ENCODE measurements around the gene WDR33.

WDR33 gene

DNA sequence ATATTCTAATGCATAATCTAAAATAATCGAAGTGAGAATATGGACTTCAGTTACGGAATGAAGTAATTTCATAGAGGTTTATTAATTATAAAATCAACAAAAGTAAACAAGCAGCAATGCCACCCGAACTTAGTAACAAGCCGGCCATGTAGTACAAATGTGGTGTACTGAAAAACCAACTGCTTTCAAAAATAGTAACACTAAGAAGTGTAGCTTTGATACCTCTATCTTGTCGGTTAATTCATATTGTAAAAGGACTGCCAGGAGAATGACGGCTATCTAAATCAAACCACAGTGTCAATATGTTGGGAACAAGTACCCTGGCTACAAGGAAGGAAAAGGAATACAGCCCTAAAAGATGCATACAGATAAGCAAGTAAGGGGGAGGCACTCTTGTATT, 48.5 kb downstream of the WDR33 start:
- no peak for DNase-seq

- DNase-seq = no peak
Observed at GRCh38 chr2:127759931-127760330, 51.0 kb downstream of the WDR33 start.

GRCh38 chr2:127754186-127754585, 56.8 kb downstream of the WDR33 start:
- DNase-seq = no peak

DNA sequence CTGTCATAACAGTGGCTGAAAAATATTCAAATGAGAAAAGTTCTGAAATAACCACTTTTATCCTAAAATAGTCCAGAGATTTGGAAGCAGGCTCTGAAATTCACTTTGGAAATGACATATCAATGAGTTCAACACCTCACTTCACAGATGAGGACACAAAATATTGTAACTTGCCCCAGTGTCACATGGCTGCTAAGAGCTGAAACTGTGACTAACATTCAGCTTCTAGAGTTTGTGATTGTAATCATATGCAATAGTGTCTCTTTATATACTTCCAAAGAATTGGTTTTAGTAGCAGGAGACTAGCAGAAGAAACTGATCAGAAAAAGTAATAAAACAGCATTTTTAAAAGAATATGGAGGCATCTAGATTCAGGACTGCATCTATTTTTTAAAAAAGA, 57.6 kb downstream of the WDR33 start:
- no peak for DNase-seq

DNA sequence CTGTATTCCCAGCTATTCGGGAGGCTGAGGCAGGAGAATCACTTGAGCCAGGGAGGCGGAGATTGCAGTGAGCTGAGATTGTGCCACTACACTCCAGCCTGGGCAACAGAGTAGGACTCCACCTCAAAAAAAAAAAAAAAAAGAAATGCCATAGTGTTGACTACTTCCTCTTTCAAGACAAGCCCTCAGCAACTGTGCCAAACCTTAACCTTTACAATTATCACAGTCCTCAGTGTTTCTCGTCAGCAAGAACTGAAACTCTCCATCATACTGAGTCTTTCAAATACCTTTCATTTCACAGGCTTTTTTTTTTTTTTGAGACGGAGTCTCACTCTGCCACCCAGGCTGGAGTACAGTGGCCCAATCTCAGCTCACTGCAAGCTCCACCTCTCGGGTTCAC, 61.4 kb downstream of the WDR33 start:
- peak; percentile 57 for DNase-seq

DNA sequence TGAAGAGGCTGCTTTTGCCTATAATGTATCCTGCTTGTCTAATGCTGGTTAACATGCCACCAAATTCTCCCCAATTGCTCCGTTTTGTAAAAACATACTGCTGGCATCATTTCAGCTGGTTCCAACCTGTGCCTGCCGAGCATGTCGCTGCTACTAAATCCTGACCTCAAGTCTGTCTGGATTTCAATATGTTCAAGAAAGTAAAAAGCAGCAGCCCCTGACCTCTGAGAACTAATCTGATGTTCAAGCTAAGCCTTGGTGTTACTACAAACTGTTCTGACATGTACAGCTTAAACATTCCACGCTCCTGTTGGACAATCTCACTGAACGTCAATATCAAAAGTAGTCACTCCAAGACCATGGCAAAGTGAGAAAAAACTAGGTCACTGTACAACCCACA, 63.4 kb downstream of the WDR33 start:
- DNase-seq = no peak

- DNase-seq = no peak
Observed at GRCh38 chr2:127743477-127744026, 67.4 kb downstream of the WDR33 start.

DNA sequence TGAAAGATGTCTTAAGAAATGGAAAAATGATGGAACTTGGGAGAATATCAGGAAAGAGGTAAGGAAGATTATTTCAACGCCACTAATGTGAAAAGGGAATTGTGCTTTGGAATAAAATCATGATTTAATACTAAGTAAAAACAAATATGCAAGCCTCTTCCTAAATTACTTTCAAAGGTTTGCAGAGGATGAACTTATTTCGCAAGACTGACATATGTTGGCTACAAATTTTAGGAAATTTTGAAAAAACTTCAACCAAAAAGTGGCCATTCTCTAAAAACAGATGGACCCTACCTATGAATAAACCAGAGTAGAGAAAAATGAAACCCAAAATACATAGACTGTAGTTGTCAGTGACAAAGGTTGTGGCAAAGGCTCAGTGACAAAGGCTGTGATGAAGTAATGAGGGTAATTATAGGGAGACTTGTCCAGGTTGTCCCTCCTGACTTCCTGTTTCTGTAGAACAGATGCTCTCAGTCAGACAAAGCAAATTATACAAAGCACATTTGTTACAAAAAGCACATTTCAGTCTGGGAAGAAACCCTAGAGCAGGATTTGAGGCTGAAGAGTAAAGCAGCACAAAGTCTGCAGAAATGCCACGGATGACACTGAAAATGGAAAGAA, 70.2 kb downstream of the WDR33 start:
- no peak for DNase-seq

GRCh38 chr2:127739800-127740199, 71.2 kb downstream of the WDR33 start:
- DNase-seq = no peak

DNA sequence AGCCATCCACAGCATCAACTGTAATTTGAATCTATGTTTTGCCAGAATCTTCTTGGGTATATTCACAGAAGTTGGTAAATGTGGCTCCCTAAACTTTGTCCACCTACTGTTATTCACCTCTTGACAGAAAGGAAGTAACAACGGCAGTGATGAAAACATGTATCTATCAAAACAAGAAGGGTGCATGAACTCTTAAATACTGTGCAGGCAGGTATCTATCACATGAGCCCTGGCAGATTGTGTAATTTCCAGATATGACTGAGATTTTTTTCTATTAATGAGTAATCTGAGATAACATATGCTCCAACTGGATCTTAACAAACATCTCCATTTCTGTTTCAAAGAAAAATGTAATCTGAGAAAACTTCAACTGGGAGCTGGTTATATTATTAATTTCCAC, 73.1 kb downstream of the WDR33 start:
- no peak for DNase-seq

DNA sequence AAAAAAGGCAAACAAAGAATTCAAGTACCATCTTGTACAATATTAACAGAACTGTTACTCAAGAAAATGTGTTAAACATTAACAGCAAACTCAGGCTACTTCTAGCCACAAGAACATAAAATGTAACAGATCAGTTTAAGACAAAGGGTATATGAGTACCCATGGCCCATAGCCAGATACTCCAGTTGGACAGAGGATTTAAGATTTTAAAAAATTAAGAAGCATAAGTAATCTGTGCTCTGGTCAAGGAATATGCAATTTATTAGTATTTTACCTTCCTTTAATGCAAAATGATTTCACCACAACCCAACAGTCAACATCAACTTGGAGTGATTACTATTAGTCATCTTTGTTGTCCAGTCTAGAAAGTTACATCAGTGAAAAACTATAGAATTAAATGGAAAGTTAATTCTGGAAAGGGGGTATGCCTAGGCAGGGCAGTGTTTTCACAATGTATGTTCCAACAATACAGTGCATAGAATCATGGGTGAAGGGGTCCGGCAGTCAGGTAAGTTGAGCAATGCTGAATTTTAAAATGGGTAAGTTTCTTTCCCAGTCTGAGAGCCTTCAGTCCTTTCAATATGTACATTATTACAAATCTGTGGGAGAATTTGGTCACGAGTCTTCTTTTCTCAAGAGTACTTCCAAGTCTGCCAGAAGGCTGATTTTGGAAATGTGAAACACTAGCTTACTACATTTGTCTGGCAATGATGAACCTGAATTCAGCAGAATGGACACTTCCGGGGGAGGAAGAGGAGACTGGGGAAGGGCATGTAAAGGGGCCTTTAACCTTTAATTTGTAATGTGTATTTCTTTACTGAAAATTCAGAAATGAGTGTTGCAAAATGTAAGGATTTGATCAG, 75.2 kb downstream of the WDR33 start:
- DNase-seq = no peak

- DNase-seq = no peak
Observed at GRCh38 chr2:127735044-127735443, 75.9 kb downstream of the WDR33 start.

DNA sequence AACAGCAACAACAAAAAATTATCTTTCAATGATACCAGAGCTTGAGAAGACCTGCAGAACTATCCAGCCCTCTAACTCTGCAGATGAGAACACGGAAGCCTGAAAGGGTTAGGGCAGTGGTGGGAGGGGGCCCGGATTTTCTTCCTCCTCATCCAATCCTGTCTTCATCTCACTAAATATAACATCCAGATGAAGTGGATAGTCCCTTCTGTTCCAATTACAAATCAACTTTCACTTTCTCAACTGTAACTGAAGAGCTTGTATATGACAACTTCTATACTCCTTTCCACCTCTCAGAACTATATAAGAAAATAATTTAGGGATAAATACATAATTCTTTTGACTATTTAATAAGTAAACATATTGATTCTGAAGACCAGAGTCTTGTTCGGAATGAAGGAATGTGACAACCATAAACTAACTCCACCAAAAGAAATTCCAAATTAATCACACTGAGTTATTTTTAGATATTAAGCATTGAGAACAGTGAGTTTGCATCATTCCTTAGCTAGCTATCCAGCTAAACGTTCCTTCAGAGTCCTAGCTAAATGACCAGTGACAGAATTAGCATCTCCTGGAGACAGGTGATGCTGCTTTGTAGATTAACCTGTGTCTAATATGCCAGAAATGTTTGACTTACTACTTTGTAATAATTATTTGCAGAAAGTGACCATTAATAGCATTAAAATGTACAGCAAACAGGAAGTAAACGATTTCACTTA, 77.0 kb downstream of the WDR33 start:
- DNase-seq = no peak

- DNase-seq = no peak
Observed at GRCh38 chr2:127733113-127733815, 77.7 kb downstream of the WDR33 start.

DNA sequence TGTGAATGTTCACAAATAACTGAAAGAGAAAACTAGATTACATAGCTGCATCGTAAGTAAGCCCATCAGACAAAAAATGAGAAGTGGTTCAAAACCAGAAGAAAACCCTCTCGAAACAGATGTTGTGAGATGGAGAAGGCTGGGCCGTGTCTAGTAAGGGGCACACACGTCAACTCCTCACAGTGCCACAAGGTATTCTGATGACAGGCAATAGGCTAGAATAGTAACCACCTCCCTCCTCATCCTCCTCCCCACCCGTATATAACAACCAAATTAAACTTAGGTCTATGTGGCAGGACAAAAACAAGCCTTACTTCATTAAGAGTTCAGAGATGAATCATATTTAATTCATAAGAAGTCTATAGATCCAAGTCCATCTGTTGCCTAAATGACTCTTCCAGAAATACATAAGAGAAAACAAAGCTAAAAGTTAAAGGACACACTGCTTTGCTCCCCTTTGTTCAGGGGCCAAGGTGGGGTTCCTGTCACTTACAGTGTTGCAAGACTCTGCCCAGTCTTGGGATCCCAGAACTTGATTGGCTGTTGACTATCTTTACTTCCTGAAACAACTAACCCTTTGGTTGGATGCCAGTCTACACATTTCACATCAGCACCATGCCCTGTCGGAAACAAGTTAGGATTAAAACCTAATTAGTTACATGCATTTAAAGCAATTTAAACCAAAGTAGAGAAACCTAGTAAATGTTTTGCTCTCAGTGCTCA, 84.7 kb downstream of the WDR33 start:
- no peak for DNase-seq

GRCh38 chr2:127722807-127723206, 88.2 kb downstream of the WDR33 start:
- no peak for DNase-seq

- no peak for DNase-seq
Observed at GRCh38 chr2:127721978-127722355, 89.0 kb downstream of the WDR33 start.

DNA sequence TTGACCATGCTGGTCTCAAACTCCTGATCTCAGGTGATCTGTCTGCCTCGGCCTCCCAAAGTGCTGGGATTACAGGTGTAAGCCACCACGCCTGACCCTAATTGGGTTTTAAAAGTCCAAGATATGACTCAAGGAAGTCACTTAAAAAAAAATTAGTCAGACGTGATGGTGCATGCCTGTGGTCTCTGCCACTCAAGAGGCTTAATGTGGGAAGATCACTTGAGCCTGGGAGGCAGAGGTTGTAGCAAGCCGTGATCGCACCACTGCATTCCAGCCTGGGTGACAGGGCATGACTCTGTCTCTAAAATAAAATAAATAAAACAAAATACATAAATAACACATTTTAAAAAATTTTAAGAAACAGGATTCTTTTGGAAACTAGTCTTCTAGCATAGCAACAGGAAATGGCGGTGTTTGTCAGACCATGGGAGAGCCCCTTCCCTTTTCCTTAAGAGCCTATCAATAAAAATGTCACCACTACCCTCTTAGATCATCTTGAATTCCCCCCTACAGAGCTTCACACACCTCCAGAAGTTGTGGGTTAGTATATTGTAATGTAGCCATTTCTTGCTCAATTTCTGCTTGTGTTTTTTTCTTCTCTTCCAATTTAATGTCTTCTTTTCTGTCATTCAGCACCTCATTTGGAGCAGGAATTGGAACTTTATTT, 89.5 kb downstream of the WDR33 start:
- no peak for DNase-seq

DNA sequence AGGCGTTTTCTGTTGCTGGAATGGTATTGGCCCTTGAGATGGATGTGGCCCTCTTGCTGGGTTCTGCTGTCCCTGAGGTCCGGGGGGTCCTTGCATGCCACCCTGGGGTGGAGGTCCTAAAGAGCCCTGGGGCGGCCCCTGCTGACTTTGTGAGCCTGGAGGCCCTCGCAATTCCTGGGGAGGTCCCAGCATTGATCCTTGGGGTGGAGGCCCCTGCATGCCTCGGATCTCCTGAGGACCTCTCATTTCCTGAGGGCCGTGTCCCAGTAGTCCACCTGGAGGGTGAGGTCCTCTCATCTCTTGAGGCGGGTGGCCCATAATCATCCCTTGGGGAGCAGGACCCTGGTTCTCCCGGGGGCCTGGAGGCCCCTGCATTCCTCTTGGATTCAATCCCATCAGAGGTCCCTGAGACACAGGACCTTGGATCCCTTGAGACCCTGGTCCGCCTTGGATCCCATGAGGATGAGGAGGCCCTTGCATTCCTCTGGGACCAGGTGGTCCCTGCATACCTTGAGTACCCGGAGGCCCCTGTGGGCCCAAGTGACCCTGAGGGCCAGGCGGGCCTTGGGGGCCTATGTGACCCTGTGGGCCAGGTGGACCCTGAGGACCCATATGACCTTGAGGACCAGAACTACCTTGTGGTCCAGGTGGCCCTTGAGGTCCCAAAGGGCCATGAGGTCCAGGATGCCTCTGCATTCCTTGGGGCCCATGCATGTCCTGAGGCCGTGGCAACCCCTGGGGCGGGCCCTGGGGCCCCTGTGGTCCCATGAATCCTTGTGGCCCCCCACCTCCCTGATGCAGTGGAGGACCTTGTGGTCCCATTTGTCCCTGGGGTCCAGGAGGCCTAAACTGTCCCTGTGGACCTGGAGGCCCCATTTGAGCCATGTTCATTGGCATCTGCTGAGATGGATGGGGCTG, 91.4 kb downstream of the WDR33 start:
- DNase-seq = no peak

GRCh38 chr2:127718271-127718670, 92.7 kb downstream of the WDR33 start:
- no peak for DNase-seq
